GM20431 (cell line): ENCODE results near the gene REEP1.

ENCODE experiments used
- in situ Hi-C: fragments of 300-500 bp; cut with MseI, MboI; formaldehyde crosslinking; loops from one replicate; pipeline ENCODE4 v1.15.0; 2020; ENCODE audit warnings: low sequenced_read_pairs; ENCODE audit not compliant: unreplicated experiment

Gene REEP1

GRCh38 chr2:86286516-86286915 lies 50.9 kb downstream of the REEP1 start:
- in situ Hi-C loops, result no loop called here

- in situ Hi-C loops, result no loop called here
Observed at GRCh38 chr2:86285981-86286380, 51.4 kb downstream of the REEP1 start.

- in situ Hi-C loops, result no loop called here
Observed at GRCh38 chr2:86285571-86285970, 51.9 kb downstream of the REEP1 start.

- in situ Hi-C loops, result no loop called here
Observed at GRCh38 chr2:86284987-86285386, 52.4 kb downstream of the REEP1 start.

- in situ Hi-C loops, result no loop called here
Observed at GRCh38 chr2:86284401-86284841, 53.0 kb downstream of the REEP1 start.

GRCh38 chr2:86283411-86284030 lies 53.9 kb downstream of the REEP1 start:
- in situ Hi-C loops, result no loop called here

- in situ Hi-C loops, result no loop called here
Observed at GRCh38 chr2:86281066-86281700, 56.2 kb downstream of the REEP1 start.

GRCh38 chr2:86280191-86280667 lies 57.2 kb downstream of the REEP1 start:
- in situ Hi-C loops, result no loop called here

- in situ Hi-C loops, result no loop called here
Observed at GRCh38 chr2:86275962-86276361, 61.5 kb downstream of the REEP1 start.

- in situ Hi-C loops, result no loop called here
Observed at GRCh38 chr2:86275384-86275799, 62.0 kb downstream of the REEP1 start.

- in situ Hi-C loops, result no loop called here
Observed at GRCh38 chr2:86274918-86275275, 62.5 kb downstream of the REEP1 start.

GRCh38 chr2:86274265-86274917 lies 63.0 kb downstream of the REEP1 start:
- in situ Hi-C loops, result no loop called here

- in situ Hi-C loops, result no loop called here
Observed at GRCh38 chr2:86272111-86272510, 65.3 kb downstream of the REEP1 start.

GRCh38 chr2:86271248-86271647 lies 66.2 kb downstream of the REEP1 start:
- in situ Hi-C loops, result no loop called here

GRCh38 chr2:86263956-86264355 lies 73.5 kb downstream of the REEP1 start:
- in situ Hi-C loops, result no loop called here

- in situ Hi-C loops, result no loop called here
Observed at GRCh38 chr2:86260978-86261377, 76.4 kb downstream of the REEP1 start.

GRCh38 chr2:86258106-86258505 lies 79.3 kb downstream of the REEP1 start:
- in situ Hi-C loops, result no loop called here

- in situ Hi-C loops, result no loop called here
Observed at GRCh38 chr2:86256982-86257381, 80.4 kb downstream of the REEP1 start.

GRCh38 chr2:86256300-86256699 lies 81.1 kb downstream of the REEP1 start:
- in situ Hi-C loops, result no loop called here

GRCh38 chr2:86254576-86255538 lies 82.6 kb downstream of the REEP1 start:
- in situ Hi-C loops, result no loop called here
